Measurements from ENCODE around the gene DHRS12.

DHRS12 gene

DNA sequence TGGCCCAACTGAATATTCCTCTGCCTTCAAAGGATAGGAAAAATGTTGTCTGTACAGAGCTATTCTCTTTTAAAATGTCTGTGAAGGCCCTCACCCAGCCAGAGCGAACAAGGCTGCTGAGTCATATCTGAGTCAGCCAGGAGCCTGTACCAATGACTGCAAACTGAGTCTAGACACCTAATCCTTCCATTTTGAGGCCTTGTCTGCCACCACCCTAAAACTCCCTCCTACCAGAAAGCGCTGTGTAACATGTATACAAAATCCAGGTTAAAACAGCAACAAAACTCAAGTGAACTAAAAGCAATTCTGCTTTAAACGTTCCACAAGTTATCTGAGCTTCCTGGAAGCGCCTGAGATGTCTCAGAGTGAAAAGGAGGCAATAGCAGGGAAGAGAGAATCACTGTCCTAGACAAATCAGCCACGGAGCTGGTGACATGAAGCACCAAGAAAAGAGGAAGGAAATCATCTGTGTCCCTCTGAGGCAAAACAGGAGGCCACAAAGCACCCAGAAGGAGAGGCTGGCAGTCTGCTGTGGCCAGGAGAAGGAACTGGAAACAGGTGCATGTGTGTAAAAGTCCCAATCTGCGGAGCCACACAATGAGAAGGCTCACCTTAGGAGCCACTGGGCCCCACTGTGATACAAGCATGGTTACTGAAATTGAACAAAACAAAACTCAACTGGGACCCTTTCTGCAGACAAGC, 10.2 kb downstream of the DHRS12 start:
- peak; percentile 67 for DNase-seq
- in situ Hi-C loops (cut with HindIII; ENCODE audit: low pct_ligation_motif_present, low pct_unique_long_range_greater_than_20kb, low sequenced_read_pairs) = no loop called here

DNA sequence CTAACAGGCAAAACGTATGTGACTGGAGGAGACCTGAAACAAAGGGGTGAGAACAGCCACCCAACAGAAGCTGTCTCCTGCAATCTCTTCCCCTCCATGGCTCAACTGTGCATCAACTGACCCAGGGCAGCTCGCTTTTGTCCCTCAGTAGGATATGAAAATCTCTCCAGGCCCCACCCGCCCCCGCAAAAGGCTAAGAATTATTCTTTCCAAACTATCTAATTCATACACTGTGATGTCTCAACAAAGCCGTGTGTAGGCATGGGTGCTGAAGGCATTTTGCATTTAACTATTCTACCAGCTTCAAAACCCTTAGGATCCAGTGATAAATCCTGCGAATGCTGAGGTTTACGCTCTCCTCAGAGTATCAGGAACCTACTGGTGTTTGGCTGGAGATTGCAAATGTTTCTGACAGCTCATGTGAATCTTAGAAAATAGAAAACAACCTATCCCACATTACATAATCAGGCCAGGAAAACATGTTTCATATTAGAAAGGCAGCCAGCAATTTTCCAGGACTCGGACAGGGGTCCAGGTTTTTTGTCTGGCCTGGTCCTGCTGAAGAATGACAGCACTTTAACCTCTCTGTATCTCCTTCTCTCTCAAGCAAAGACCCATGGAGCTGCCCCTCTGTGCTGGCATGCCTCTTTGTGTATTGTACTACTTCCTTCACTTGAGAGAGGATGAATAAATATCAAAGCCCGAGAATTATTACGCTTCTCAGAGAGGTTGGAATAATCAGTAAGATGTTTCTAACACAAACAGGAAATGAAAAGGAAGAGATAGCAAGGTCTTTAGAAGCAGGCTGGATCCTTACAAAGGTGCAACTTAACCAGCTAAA, 17.3 kb downstream of the DHRS12 start:
- in situ Hi-C loops (cut with HindIII; ENCODE audit: low pct_ligation_motif_present, low pct_unique_long_range_greater_than_20kb, low sequenced_read_pairs) = no loop called here
- no peak for DNase-seq

DNA sequence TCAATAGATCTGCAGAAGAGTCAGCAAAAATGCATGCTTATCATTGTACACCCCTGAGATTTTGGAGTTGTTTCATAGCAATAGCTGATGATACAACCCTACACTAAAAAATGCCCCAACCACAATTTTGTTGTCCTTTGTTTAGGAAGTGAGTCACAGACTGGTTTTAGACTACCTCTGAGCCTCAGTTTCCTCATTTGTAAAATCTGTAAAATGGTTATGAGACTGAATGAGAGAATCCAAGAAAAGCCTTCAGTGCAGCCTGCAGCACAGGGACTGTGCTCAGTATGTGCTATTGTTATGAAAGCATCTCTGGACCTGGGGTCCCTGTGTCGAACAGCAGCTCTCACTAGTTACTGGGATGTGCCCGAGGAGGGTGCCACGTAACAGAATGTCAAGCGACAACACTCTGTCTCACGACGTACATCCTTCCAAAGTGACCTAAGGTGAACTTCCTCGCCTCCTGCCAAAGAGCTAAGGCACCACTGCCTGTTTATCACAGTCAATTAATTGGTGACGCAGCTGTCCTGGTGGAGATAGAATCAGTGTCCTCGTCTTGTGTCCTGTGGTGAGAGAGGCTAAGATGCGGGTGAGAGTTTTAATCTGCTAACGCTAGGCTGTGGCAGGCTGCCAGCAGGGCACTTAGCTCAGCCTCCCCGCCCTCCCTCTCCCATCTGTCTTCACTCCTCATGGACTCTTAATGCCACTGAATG, 18.1 kb downstream of the DHRS12 start:
- DNase-seq = no peak
- in situ Hi-C loops (cut with HindIII; ENCODE audit: low pct_ligation_motif_present, low pct_unique_long_range_greater_than_20kb, low sequenced_read_pairs) = no loop called here

DNA sequence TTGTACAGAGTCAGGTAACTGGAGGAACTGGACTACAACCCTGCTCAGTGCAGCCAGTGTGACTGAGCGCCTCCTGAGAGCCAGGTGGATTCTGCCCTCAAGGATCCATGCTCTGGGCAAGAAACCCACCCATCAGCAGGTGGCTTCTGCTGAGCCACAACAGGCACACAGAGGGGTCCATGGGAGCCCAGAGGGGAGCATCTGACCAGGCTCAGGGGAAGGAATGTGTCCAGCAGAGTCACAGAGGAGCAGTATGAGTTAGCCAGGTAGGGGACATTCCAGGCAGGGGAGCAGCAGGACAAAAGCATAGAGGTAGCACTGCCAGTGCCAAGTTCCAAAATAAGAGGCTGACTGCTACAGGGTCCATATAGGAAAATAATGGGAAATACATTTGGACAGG, 19.9 kb downstream of the DHRS12 start:
- DNase-seq = no peak
- in situ Hi-C loops (cut with HindIII; ENCODE audit: low pct_ligation_motif_present, low pct_unique_long_range_greater_than_20kb, low sequenced_read_pairs) = no loop called here

DNA sequence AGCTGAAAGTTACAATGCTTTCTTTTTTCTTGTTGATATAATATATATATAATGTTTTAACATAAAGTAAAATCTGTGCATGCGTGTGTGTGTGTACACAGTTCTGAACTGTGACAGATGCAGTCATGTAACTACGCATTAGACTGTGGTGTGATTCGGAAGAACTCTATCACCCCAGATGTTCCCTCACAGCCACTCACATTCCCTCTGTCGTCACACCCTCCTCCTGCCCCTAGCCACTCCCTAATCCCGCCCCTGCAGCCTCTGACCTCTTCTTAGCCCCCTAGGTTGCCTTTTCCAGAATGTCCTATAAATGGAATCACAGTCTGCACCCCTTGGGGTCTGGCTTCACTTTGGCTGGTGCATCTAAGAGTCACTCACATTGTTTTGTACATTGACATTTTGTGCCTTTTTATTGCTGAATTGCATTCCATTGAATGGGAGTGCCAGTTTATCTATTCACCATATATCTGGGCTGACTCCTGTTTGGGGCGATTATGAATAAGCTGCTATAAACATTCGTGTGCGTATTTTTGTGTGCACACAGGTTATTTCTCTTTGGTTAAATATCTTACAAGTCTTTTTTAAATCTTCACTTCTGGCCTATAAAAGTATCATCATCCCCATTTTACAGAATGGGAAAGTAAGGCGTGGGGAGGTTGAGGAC, 20.4 kb downstream of the DHRS12 start:
- no peak for DNase-seq
- in situ Hi-C loops (cut with HindIII; ENCODE audit: low pct_ligation_motif_present, low pct_unique_long_range_greater_than_20kb, low sequenced_read_pairs) = no loop called here

DNA sequence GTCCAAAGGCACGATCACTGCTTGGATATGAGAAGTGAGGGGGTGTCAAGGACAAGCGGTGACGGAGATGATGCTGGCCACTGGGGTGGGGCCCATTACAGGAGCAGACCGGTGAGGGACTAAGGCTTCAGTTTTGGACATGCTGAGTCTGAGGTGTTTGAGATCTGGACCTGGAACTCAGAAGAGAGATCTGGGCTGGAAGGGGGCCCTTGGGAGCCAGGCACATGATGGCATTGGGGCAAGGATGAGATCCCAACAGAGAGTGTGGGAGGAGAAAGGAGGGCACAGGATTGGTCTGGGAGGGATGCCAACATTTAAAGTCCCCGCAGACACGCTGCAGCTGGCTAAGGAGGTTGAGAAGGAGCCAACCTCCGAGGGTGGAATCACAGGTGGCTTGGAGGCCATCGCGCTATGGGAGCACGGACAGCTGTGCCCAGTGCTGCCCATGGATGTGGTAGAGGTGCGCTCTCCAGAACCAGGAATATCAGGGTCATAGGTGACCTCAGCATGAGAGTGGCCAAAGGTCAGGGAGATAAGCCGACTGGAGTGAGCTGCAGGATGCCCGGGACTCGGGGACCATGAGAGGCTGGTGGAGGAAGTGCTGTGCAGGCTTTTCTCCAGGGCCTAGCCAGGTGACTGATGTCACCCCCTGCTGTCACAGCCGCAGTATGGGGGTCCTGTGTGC, 21.8 kb downstream of the DHRS12 start:
- no peak for DNase-seq
- in situ Hi-C loops (cut with HindIII; ENCODE audit: low pct_ligation_motif_present, low pct_unique_long_range_greater_than_20kb, low sequenced_read_pairs) = no loop called here

DNA sequence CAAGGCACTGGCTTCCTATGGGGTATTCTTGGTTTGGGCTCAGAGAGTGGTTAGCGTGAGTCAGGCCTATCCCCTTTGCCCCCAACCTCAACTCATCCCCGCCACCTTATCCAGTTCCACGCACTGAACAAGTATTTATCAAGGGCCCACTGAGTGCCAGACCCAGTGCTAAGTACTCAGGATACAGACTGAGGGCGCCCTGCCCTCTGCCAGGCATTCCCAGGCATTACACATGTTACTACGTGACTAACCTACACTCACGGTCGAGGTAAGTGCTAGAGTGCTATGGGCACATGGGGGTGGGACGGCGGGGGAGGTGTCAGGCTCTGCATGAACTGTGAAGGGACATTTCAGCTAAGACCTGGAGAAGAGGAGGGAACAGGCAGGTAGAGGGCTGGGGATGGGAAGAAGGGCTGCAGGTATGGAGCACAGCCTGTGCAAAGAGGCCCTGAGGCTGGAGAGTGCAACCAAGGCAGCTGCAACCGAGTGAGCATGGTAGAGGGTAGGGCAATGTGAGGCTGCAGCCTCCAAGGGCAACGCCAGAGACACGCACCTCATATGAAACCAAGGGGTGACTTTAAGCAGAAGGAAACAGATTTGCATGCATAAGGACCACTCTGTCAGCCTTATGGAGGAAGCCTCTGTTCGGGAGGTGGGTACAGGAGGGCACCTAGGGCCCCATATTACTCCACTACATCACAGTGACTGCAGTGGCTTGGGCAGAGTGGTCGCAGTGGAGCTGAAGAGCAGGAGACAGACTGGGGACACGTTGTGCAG, 22.5 kb downstream of the DHRS12 start:
- DNase-seq = peak; percentile 36
- in situ Hi-C loops (cut with HindIII; ENCODE audit: low pct_ligation_motif_present, low pct_unique_long_range_greater_than_20kb, low sequenced_read_pairs) = no loop called here

DNA sequence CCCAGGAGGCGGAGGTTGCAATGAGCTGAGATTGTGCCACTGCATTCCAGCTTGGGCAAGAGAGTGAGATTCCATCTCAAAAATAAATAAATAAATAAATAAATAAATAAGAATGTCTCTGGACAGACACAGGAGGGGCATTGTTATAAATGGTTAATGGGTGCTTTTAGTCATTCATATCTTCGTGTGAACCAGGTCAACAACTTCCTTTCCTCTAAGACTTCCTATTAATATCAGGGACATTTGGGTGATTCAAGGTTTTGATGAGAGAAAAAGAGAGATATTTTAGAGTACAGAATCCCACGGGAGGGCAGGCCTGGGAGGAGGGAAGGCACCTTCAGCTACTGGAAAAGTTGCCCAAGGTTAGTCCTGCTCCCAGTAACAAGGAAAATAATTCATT, 23.9 kb downstream of the DHRS12 start:
- in situ Hi-C loops (cut with HindIII; ENCODE audit: low pct_ligation_motif_present, low pct_unique_long_range_greater_than_20kb, low sequenced_read_pairs) = no loop called here
- no peak for DNase-seq

DNA sequence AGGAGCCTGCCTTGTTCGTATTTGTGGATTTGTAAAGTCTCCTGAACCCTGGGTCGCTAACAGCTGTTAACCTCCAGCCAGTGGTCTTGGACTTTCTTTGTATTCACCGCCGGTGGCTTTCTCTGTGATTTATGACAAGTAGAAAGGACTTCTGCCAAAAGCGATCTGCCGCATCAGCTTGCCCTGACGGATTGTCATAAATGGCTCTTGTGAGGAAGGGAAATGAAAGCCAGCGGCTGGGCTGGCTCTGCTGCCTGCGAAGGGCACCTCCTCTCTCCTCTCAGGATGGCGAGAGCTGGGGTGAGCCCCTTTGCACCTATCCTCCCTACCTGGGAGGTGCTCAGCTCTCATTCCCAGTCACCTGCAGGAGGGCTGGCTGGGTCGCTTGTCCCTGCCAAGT, 25.6 kb downstream of the DHRS12 start:
- in situ Hi-C loops (cut with HindIII; ENCODE audit: low pct_ligation_motif_present, low pct_unique_long_range_greater_than_20kb, low sequenced_read_pairs) = no loop called here
- no peak for DNase-seq

DNA sequence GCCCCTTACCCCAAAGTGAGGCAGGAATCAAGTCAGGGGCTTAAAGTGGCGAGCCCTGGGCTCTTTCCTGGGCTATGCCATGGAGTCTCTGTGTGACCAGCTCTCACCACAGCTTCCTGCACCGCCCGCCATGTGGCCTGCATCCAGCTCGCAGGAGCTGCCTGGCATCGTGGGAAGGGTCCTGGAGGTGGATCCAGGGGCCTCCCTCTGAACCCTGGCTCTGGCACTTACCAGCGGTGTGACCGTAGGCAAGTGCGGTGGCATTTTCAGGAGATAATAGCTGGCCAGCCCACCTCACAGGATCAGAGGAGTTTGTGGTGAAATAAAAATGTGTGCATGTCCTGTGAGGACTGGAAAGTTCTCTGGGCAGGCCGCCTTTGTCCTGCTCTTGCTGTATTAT, 26.0 kb downstream of the DHRS12 start:
- no peak for DNase-seq
- in situ Hi-C loops (cut with HindIII; ENCODE audit: low pct_ligation_motif_present, low pct_unique_long_range_greater_than_20kb, low sequenced_read_pairs) = no loop called here

DNA sequence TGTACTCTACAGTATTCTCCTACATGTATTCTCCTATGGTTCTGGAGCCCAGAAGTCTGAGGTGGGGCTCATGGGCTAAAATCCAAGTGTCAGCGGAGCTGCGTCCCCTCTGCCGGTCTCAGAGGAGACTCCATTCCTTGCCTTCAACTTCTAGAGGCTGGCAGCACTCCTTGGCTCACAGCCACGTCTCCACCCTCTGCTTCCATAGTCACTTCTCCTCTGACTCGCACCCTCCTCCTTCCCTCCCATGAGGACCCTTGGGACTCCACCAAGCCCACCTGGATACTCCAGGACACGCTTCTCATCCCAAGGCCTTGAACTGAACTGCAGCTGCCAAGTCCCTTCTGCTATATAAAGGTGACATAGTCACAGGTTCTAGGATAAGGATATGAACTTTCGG, 27.8 kb downstream of the DHRS12 start:
- DNase-seq = no peak
- in situ Hi-C loops (cut with HindIII; ENCODE audit: low pct_ligation_motif_present, low pct_unique_long_range_greater_than_20kb, low sequenced_read_pairs) = no loop called here

DNA sequence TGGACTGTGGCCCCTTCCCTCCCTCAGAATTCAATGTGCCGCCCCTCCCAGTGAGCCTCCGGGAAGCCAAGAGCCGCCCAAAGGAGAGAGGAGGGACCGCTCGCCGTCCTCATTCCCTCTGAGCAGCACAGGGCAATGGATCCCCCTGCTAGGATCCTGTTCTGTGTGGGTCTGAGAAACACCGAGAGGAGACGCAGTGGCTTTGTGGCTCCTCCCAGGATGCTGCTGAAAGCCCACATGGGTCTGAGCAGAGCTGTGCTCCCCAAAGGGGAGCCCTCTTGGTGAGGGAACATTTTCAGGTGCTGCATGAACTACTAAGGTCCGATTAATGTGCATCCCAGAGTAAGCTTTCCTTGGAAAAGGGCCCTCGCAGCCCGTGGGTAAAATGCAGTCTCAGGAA, 30.4 kb downstream of the DHRS12 start:
- DNase-seq = no peak
- in situ Hi-C loops (cut with HindIII; ENCODE audit: low pct_ligation_motif_present, low pct_unique_long_range_greater_than_20kb, low sequenced_read_pairs) = no loop called here

DNA sequence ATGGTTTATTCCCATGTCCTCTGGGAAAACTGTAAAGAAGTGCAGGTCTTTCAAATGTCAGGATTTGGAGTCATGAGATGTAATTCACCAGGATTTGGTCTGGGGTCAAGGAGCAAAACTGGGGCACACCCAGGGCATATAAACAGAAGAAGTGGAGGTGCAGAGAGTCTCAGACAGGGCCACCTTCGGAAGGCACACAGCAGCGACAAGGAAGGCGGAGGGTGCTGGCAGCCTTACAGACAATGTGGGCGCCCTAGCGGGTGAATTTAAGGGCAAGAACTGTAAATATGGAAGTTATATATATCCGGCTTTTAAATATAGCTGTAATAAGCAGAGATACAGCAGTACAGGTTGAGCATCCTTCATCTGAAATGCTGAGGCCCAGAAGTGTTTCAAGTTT, 31.2 kb downstream of the DHRS12 start:
- no peak for DNase-seq
- in situ Hi-C loops (cut with HindIII; ENCODE audit: low pct_ligation_motif_present, low pct_unique_long_range_greater_than_20kb, low sequenced_read_pairs) = no loop called here

DNA sequence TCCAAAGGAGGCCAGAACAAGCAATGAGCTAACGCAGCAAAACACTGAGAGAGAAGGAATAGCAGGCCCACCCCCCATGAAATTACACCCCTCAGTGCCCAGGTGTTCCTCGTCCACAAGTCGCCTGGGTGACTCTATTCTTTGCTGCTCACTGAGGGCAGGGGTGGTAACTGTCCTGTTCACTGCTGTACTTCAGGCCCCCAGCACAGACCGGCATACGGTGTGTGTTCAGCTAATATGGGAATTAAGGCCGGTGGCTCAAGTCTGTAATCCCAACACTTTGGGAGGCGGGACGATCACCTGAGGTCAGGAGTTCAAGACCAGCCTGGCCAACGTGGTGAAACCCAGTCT, 31.9 kb downstream of the DHRS12 start:
- DNase-seq = no peak
- in situ Hi-C loops (cut with HindIII; ENCODE audit: low pct_ligation_motif_present, low pct_unique_long_range_greater_than_20kb, low sequenced_read_pairs) = no loop called here

DNA sequence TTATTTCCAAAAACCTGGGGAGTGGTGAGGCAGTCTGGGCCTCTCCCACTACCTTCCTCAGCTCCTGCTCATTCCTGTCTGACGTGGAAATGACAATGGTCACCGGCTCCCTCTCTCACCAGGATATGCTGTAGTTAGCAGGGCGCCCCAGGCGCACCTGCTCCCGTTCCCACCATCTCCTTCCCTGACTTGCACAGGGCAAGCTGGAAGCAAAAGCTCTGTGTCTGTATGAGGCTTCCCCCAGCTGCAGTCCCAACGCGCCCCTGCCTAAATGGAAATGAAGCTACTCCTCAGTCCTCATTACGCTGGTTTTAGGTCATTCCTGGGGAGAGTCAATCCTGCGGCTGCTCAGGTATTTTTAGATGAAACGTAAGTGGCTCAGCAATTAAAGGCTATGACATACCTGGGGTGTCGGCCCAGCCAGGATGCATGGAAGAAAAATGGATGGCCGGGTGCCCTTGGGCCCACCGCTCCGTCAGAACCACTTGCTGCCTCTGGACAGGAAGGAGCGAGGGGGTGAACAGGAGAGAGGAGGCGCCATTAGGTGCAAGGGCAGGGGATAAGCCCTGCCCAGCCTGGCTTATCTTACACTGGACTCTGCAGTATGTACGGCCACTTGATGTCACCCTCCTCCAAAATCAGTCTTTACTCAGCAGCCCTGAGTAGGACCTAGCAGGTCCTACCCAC, 32.4 kb downstream of the DHRS12 start:
- DNase-seq = no peak
- in situ Hi-C loops (cut with HindIII; ENCODE audit: low pct_ligation_motif_present, low pct_unique_long_range_greater_than_20kb, low sequenced_read_pairs) = no loop called here

DNA sequence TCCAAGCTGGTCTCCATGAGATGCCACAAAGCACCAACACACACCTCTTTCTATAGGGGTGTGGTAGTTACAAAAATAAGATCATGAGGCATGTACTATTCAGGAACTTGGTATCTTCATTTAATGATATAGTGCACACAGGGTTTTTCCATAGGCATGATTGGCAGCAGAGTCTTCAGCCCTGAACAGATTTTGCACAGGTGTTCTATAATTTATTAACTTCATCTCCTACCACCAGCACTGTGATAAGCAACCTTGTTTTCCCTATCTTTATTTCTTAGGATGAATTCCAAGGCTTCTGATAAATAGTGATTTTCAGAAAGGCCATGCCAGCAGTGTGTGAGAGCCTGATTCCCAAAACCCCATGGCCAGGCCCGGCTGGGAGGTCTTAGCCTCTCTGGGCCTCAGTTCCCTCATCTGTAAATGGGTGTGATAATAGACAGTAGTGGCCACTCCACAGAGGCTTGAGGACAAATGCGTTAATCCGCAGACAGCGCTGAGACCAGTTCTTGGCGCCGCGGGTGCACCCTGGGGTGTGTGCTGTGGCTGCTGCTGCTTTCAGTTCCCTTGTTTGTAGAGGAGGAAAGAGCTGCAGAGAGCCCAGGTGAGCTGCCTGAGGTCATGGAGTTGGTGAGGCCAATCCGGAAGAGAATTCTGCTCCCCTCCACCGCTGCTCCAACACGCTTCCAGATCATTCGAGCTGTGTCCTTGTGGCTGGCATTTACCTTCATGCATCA, 33.1 kb downstream of the DHRS12 start:
- no peak for DNase-seq
- in situ Hi-C loops (cut with HindIII; ENCODE audit: low pct_ligation_motif_present, low pct_unique_long_range_greater_than_20kb, low sequenced_read_pairs) = no loop called here

DNA sequence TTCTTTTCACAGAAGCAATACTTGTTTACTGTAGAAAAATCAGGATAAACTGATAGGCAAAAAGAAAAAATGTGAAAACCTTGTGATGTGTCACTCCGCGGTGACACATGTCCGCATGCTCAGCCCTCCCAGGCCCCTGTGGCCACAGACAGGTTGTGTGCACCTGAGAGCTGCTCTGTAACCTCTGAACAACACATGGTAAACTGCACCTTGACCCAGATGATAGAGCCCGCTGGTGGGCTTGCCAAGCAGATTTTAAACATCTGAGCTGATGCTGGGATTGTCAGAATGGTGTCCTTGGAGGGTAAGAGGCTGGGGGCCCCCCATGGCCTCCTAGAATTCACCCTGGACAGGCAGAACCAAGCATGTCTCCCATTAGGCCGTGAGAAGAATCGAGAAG, 33.8 kb downstream of the DHRS12 start:
- in situ Hi-C loops (cut with HindIII; ENCODE audit: low pct_ligation_motif_present, low pct_unique_long_range_greater_than_20kb, low sequenced_read_pairs) = no loop called here
- no peak for DNase-seq
